Activated CD4-positive, CD25-positive, alpha-beta regulatory T cell treated with anti-CD3 and anti-CD28 coated beads, Interleukin-2, amount 50 U/mL, for 72 hours (primary cell): ENCODE measurements around the gene LLGL2.
"Not testable (repeated sequence)": the region's sequence is repeated elsewhere in the genome, so short reads cannot be mapped to it uniquely, and the experiment has no call there.

Experiments used
- DNase-seq: peaks from one replicate; pipeline ENCODE4 v3.0.0; 2021

The LLGL2 gene

GRCh38 chr17:75507733-75508719 is 17.5 kb upstream of the LLGL2 start:
- no peak for DNase-seq

DNA sequence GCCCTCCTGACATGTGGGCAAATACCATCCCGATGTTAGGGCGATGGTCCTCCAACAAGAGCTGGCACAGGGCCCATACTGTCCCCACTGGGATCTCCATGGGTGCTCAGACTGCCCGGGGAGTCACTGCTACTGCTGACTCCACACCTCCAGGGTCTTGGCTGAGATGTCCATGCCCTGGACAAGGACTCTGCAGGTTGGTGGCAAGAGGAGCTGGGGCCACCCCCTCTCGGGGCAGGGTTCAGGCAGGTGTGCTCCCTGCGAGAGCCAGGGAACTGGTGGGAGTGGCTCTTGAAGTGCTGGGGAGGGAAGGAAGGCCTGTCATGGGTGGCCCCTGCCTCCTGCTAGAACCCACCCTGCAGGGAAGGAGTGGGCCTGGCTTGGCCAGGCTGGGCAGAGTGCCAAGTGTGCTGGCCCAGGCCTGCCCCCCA is 16.6 kb upstream of the LLGL2 start:
- no peak for DNase-seq

GRCh38 chr17:75509528-75510258 is 15.8 kb upstream of the LLGL2 start:
- no peak for DNase-seq

DNA sequence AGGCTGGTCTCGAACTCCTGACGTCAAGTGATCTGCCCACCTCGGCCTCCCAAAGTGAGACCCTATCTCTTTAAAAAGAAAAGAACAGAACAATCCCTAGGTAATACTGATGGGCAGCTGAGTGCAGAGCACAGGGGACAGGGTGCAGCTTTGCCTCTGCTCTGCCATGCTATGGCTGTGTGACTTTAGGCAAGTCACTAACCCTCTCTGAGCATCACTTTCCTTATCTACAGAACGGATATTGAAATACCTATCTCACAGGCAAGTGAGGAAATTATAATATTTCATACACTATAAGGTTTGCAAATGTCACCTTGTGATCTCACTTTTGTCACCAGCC is 14.3 kb upstream of the LLGL2 start:
- DNase-seq, result no peak

- DNase-seq, result no peak
These were observed 13.6 kb upstream of the LLGL2 start for GRCh38 chr17:75511610-75512575.

DNA sequence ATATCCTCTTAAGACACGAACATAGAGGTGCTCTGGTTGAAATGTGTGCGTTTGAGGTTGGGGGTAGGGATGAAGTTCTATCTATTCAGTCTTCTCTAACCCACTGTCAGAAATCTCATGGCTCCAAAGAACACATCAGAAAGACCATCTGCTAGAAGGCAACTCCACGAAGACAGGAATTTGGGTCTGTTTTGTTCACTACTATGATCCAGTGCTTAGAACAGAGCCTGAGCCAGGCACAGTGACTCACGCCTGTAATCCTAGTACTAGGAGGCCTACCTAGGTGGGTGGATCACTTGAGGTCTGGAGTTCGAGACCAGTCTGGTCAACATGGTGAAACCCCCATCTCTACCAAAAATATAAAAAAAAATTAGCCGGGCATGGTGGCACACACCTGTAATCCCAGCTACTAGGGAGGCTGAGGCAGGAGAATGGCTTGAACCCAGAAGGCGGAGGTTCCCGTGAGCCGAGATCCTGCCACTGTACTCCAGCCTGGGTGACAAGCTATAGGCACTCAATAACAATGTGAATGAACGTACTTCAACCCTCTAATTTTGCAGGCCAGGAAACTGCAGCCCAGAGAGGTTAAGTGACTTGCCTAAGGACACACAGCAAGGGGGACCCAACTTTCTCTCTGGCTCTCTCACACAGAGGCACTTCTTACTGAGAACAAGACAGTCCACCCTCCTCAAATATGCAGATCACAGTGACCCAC is 12.4 kb upstream of the LLGL2 start:
- DNase-seq, result no peak

DNA sequence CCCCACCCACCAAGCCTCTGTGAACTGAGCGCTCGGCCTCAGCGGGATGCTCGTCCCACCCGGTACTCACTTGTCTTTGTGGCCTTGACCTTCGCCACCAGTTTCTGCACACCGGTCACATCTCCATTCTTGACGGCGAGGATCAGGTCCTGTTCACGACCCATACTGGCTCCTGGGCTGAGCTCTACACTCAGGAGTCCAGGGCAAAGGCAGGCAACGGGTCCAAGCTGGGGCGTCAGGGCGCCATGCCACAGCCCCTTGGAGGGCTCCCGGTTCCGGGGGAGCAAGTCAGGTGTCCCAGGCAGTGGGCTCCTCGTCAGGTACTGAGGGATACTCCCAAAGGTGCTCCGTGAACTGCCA is 11.9 kb upstream of the LLGL2 start:
- DNase-seq, result no peak

- no peak for DNase-seq
These were observed 11.1 kb upstream of the LLGL2 start for GRCh38 chr17:75514299-75514918.

GRCh38 chr17:75514919-75515495 is 10.5 kb upstream of the LLGL2 start:
- no peak for DNase-seq

- peak; percentile 85 for DNase-seq
These were observed 9.8 kb upstream of the LLGL2 start, which contains the start of gene CASKIN2 for GRCh38 chr17:75515496-75516254. Gene CASKIN2 (minus strand): TSS chr17:75515537. CDS start chr17:75513804, 1,733 bp downstream.

DNA sequence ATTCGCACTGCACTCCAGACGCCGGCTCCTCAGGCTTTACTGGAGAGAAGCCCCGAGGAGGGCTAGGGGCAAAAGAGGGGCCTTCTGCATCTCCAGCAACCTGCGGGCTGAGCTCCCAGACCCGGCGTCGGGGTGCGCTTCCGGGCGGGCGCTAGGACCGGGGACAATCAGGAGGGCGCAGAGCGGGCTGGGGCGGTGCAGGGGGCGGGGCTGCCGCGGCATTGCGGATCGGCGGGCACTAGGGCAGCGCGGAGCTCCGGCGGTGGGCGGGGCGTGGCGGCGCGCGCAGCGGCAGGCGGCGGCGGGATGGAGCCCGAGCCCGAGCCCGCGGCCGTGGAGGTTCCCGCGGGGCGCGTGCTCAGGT is 9.3 kb upstream of the LLGL2 start, which contains the start of gene TSEN54:
TSEN54 (plus strand) TSS at position 274 of the 364 bp plus-strand sequence; CDS start at position 307, 33 bp downstream.
- peak; percentile 98 for DNase-seq

DNA sequence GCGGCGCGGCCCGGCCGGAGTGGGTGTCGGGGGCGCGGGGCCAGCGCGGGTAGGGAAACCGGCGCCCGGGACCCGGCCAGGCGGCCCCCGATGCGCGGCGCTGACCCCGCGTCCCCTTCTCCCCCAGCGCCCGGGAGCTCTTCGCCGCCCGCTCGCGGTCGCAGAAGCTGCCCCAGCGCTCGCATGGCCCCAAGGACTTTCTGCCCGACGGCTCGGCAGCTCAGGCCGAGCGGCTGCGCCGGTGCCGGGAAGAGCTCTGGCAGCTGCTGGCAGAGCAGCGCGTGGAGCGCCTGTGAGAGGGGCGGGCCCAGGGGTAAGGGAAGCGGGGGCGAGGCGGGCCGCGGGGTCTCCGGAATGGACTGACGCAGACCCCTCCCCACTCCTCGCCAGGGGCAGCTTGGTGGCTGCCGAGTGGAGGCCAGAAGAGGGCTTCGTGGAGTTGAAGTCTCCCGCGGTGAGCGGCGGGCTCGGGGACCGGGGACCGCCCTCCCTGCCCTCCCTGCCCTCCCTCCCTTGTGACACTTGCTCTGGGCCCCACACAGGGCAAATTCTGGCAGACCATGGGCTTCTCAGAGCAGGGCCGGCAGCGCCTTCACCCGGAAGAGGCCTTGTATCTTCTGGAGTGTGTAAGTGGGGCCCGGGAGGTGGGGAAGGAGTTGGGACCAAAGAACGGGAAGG is 8.7 kb upstream of the LLGL2 start:
- DNase-seq, result peak; percentile 47

DNA sequence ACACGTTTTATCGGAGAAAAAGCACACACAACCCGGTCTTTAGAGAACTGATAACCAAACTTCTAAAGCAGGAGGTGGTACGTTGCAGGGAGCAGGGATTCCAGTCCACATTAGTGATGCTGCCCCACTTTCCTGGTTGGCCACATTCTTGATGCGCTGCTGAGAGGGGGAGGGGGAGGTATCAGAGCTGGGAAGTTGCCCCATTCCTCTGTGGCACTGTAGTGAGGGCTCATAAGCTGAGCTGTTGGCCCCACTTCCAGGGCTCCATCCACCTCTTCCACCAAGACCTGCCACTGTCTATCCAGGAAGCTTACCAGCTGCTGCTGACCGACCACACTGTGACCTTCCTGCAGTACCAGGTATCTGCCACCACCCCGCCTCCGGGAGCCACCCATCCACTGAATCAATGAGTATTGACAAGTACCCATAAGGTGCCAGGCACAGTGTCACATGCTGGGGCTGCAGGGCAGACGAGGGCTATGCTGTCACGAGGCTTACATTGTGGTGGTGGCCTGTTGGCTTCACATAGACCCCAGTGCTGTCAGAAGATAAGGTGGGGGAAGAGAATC is 8.1 kb upstream of the LLGL2 start:
- no peak for DNase-seq

- DNase-seq, result no peak
These were observed 7.3 kb upstream of the LLGL2 start for GRCh38 chr17:75518201-75518600.

DNA sequence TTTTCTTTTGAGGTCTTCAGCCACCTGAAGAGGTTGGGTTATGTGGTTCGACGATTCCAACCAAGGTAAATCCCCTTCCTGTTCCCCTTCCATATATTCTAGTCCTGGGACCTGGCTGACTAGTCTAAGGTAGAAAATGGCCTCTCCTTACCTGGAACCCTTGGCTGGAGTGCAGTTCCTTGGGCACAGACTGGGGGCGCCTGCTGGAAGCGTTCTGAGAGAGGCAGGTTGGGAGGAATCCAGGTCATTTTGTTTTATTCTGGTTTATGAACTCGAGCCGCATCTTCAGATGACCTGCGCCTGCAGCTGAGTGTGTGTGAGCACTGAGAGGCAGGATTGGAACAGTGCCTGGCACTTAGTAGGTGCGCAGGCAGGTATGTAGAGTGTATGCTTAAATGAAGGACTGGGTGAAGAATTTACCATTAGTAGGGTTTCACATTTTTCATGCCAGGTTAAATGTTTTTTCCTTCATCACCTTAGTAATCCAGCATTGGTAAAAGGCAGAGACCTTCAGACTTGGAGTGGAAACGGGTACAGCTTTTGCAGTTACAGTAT is 6.4 kb upstream of the LLGL2 start:
- DNase-seq, result no peak

DNA sequence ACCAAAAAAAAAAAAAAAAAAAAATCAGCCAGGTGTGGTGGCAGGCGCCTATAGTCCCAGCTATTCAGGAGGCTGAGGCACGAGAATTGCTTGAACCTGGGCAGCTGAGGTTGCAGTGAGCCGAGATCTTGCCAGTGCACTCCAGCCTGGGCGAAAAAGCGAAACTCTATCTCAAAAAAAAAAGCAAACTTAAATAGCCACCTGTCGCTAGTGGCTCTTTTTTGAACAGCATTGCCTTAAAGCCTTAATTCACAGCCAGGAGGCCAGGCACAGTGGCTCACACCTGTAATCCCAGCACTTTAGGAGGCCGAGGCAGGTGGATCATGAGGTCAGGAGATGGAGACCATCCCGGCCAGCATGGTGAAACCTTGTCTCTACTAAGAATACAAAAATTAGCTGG is 5.1 kb upstream of the LLGL2 start:
- DNase-seq, result not testable (repeated sequence)

DNA sequence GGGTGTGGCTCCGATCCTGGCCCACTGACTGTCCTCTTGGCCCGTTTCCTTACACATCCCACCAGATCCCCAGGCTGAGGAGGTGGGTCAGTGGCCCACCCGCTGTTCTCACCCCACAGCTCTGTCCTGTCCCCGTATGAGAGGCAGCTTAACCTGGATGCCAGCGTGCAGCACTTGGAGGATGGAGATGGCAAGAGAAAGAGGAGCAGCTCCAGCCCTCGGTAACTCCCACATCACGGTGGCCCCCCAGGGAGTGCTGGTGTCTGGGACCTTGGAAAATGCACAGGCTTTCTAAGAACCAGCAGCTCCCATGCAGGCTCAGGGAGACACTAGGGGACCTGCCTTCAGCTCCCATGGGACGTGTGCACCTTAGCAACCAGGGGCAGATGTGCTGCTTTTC is 4.2 kb upstream of the LLGL2 start:
- DNase-seq, result no peak

- no peak for DNase-seq
These were observed 3.4 kb upstream of the LLGL2 start for GRCh38 chr17:75521951-75522727.
